ENCODE results near the gene OSCP1. TPM values are rescaled to one million over a fixed set of nuclear protein-coding genes. Genes with fewer than 3 reads are reported as not detected.

Gene OSCP1
- total RNA-seq, 2 donors from 2014 or later: 5.9 to 6.4 TPM

Other genes with a start within 250 kb of the OSCP1 start
- gene THRAP3, start 226.0 kb downstream of the OSCP1 start, total RNA-seq: 10 to 100 TPM; 55.9 to 77.0 TPM
- 1 to 10 TPM; 2.5 to 3.0 TPM for gene SH3D21, start 144.1 kb downstream of the OSCP1 start, total RNA-seq
- gene EVA1B, start 126.8 kb downstream of the OSCP1 start, total RNA-seq: 10 to 100 TPM; 15.6 to 16.7 TPM
- 10 to 100 TPM; 69.2 to 77.8 TPM for gene STK40, start 64.5 kb downstream of the OSCP1 start, total RNA-seq
- gene LSM10, start 52.5 kb downstream of the OSCP1 start, total RNA-seq: 10 to 100 TPM; 59.2 to 63.9 TPM
- gene MRPS15, start 13.9 kb upstream of the OSCP1 start, total RNA-seq: 10 to 100 TPM; 88.0 to 88.4 TPM
- 10 to 100 TPM in 1 of 2 donors, 1 to 10 TPM in 1; 8.3 to 10.0 TPM for gene CSF3R, start 32.5 kb upstream of the OSCP1 start, total RNA-seq

Measured in left cardiac atrium (tissue), 2 donors.